Right renal cortex interstitium (tissue), 3 donors: ENCODE measurements around the gene EFCC1. TPM values are rescaled to one million over a fixed set of nuclear protein-coding genes. Genes with fewer than 3 reads are reported as not detected.
"Not testable (repeated sequence)": the region's sequence is repeated elsewhere in the genome, so short reads cannot be mapped to it uniquely, and the experiment has no call there.

ENCODE experiments used
- DNase-seq, 3 donors: peaks; one replicate each; pipeline ENCODE4 v3.0.0-alpha.2; 2013; ENCODE audit warnings: low read depth in 3 of 3, low spot score in 2 of 3
- polyA plus RNA-seq, 3 donors: library from polyadenylated mRNA; unstranded; fragments of 120-200 nt; gene quantifications; one replicate each; pipeline ENCODE4 v1.2.1, GENCODE V29; 2013; ENCODE audit not compliant: insufficient read length in 3 of 3

The EFCC1 gene
- polyA plus RNA-seq, 3 donors, result 2.2 to 3.0 (median 2.3) TPM

DNA sequence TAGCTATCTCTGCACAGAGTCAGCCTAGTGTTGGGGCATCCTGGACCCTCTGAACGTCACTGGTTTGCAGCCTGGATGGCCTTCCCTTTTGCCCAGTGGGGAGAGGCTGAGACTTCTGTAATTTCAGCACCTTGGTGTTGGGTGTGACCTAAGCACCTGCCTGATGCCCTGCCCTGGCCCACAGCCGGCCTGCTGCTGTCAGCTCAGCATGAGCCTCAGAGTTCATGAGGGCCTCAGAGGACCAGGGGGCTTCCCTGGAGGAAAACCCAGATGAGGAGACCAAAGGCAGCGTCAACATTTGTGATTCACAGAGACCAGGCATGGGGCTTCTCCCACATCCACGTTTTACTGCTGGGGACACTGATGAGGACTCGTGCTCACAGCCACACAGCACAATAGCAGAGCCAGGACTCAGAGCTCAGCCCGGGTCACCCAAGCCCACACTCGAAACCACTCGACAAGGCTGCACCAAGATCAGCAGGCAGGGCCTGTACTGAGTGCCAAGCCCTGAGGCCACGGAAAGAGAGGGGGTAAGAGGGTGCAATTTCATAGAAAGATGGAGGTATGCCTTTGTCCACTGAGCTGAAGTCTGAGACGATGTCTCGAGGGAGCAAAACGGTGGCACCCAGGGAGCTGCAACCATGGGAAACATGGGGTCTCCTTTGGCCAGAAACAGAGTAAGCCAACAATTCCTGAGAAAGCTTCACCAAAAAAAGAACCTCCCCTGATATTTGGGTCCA is 49.6 kb downstream of the EFCC1 start:
- no peak for DNase-seq

DNA sequence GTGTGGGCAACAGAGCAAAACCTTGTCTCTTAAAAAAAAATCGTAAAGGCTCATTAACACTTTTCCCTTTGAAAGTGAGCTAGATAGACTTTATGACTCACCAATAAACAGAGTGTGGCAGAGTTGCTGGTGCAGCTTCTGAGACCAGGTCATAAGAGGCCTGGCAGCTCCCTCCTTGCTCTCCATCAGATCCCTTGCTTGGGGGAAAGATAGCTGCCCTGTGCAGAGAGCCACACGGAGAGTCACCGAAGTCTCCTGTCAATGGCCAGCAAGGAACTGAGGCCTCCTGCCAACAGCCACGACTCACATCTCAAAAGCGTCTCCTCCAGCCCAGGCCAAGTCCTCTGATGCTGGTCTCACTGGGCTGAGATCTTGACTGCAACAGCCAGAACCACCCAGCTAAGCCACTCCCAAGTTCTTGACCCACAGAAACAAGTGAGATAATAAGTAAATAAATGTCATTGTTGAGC is 50.8 kb downstream of the EFCC1 start:
- DNase-seq, result no peak

DNA sequence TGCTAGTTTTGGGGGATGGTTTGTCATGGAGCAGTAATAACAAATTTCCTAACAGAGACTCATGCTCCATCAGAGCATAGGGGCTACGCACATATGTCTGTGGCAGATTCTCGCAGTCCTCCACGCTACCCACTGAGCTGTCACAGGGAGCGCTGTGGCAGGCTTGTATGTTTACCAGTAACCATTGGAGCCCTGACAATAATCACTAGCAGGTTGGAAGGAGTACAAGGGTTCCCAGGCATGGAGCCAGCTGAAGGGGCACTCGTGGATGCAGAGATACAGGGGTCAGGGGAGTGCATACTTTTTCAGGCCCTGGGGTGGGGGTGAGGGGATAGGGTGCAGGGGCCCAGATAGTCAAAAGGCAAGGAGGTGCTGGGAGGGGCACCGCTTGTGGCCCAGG is 51.6 kb downstream of the EFCC1 start:
- DNase-seq, result no peak

DNA sequence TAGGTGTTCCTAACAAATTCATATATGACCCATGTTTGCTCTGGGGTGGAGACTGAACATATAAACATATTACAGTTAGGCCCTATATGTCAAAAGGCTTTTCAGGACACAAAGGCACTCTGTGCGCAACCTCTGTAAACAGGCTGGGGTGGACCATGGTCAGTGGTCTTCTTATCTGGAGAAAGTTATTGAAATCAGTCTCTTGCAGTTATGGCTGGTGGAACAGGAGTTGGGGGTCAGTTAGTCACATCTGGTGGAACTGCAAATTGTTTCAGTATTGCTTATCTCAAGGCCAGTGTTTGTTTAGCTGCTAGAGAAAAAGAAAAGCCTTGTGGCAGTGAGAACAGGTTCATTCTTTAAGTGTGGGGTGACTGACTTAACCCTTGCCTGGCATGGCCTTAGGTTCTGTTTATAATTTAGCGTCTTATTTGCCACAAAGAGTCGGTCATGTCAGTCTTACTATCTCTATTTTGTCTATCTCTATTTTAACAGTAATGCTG is 53.6 kb downstream of the EFCC1 start:
- DNase-seq, result no peak

DNA sequence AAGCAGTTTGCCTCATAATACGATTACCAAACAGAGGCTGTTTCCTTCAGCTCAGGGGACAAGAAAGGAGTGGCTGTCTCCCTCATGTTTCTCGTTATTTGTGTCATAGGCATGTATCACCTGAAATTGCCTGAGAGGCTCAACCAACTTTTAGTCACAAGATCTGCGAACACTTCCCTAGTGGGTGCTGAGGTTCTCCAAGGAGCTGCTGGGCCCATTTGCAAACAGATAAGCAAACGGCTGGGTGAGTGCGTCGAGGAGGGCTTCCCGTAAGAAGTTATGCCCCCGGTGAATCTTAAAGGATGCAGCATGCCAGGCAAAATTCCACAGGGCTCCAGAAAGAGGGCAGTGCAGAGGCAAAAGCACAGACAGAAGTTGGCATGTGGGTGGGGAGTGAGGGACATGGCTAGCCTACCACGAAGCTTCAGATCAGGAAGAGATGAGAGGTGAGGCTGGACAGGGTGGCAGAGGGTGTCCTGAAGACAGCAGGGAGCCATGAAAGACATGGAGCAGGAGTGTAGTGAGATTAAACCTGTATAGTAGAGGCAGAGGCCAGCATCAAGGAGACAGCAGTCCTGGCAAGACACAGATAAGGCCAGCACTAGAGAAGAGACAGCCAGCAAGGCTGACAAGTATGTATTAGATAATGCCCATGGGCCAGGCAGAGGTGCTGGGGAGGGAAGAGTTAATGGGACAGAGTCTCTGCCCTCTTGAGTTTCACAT is 55.5 kb downstream of the EFCC1 start:
- no peak for DNase-seq

DNA sequence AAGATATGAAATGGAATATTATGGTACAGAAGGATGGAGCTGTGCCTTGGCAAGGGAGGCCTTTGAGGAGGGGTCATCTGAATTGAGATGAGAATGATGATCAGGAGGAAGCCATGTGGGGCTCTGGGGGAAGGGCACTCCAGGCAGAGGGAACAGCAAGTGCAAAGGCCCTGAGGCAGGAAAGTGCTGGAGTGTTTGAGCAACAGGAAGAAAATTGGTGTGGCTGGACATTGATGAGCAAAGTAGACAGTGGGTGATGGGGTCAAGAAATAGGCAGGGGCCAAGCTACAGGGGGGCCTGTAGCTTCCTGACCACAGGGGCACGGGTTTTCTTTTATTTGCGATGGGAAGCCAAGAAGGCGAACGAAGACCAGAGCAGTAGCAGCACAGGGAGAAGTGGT is 56.1 kb downstream of the EFCC1 start:
- no peak for DNase-seq

DNA sequence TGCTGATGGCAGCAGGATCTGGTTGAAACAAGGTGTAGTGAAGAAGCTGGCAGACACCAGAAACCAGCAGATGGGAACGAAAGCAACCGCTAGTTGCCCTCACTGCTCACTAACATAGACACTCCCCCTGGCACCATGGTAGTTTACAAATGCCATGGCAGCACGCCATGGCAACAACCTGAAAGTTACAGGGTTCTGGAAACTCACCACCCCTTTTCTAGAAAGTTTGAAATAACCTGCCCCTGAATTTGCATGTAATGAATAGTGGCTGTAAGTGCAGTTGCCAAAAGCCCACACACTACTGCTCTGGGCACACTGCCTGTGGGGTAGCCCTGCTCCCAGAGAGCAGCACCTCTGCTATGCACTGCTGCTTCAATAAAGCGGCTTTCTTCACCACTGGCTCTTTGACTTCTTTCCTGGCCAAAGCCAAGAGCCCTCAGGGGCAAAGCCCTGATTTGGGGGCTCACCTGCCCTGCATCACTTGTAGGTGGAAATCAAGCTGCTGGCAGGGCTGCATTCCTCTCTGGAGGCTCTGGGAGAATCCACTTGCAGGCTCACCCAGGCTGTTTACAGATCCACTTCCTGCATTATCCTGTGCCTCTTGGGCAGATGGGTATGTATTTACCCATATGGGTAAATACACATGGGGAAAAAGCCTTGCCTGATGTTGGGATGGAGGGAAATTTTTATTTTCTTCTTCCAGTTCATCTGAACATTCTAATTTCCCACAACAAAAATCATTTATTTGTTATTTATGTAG is 57.5 kb downstream of the EFCC1 start:
- no peak for DNase-seq

DNA sequence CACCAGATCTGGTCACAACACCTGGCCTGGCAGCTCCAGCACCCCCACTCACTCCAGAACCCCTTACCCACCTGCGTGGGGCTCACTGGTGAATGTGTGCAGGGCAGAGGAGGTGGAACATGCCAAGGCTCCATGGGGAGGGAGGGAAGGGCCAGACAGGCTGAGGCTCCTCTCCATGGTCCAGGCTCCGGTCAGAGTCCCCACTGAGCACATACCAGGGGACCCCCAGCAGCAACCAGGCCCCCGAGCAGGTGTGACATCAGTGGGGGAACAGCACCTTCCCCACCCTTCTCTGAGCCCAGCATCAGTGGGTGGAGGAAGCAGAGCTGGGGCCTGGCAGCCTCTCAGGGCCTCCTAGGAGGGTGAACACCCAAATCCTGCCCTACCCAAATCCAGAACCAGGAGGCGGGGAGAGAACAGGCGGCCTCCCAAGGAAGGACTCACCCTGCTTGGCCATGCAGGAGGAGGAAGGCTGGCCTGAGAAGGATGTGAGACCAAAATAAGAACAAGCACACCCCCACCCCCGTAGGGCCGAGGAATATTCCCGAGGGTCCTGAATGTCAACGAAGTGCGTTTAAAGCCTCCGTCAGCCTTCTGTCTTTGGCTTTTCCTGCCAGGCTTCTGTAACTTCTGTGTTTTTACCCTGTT is 58.3 kb downstream of the EFCC1 start:
- no peak for DNase-seq

DNA sequence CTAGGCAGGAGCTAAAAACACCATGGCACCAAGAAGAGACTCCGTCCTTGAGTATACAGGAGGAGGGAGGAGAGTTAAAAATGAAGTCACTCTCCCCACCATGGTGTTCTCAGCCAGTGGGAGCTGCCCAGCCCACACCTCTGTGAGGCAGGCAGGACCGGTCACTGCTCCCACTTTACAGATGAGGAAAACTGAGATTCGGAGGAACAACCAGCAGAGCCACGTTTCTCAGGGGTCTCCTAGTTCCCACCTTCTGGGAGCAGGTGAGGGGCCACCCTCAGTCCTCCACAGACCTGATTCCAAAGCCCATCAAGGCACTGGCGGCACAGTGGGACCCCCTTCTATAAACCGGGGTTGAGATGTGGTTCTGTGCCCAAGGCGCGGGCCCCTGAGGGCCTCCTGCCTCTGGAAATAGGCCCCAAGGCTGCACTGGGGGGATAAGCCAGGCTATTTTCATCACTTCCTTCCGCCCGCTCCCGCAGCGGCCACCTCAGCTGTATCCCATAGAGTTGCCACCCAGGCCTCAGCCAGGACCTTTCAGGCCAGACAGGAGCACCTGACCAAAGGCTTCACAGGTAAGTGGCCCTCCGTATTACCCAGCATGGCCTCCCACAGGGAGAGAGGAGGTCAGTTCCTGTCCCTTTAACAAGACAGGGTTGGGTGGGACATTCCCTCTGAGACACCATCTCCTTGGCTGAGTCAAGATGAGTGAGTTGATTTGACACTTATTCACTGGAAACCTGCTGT is 59.3 kb downstream of the EFCC1 start, which contains the start of gene GP9:
Gene GP9 (plus strand): TSS at position 504 of the 747 bp plus-strand sequence. CDS start 961 bp downstream, outside the sequence.
- DNase-seq, result no peak

DNA sequence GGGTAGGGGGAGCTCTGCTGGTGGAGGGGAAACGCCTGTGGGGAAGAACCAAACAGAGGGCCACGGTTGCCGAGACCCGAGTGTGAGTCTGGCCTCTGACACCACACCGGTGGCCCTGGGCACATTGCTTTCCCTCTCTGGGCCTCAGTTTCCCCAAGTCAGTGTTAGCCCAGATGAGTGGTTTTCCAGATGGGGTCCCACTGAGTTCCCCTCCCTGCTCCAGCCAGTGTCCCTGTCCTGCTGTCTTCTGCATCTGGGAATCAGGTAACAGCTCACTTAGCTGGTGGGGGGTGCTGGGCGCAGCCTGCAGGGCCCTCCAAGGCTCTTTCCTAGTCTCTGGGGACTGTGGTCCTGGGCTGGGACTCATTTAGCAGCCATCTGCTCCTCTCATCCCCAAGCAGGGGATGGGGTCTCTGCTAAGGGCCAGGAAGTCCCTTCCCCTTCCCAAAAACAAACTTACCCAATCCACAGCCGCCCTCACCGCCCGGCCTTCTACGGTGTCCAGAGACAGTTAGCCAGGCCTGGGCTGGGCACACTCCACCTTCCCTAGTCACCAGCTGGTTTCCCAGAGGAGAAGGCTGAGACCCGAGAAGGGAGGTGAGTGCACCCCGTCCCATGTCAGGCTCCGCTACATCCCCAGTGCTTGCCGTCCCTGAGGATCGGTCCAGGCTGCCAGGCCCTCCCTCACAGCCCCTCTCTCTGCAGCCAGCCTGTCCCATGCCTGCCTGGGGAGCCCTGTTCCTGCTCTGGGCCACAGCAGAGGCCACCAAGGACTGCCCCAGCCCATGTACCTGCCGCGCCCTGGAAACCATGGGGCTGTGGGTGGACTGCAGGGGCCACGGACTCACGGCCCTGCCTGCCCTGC is 60.2 kb downstream of the EFCC1 start:
- DNase-seq, result no peak

DNA sequence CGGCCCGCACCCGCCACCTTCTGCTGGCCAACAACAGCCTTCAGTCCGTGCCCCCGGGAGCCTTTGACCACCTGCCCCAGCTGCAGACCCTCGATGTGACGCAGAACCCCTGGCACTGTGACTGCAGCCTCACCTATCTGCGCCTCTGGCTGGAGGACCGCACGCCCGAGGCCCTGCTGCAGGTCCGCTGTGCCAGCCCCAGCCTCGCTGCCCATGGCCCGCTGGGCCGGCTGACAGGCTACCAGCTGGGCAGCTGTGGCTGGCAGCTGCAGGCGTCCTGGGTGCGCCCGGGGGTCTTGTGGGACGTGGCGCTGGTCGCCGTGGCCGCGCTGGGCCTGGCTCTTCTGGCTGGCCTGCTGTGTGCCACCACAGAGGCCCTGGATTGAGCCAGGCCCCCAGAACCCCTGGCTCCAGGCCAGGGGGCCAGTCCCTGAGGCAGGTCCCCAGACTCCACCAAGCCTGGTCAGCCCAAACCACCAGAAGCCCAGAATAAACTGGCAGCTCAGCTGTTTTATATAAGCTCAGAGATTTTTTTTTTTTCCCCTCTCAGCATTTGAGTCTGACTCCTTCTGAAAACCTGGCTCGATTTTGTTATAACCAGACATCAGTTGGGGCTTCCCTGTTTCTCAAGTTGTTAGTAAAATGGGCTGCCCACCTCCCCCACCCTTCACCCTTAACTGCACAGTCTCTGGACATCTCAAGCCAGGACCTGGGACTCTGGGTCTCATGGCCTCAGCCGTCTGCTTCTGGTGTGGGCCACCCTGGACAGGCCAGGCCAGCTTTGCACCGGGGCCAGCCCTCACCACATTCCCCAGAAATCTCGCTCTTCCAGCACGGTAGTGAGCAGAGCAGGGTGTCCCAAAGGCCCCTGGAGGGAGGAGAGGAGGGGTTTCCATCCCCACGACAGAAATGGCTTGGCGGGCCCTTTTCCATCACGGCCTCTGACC is 61.1 kb downstream of the EFCC1 start:
- DNase-seq, result no peak

DNA sequence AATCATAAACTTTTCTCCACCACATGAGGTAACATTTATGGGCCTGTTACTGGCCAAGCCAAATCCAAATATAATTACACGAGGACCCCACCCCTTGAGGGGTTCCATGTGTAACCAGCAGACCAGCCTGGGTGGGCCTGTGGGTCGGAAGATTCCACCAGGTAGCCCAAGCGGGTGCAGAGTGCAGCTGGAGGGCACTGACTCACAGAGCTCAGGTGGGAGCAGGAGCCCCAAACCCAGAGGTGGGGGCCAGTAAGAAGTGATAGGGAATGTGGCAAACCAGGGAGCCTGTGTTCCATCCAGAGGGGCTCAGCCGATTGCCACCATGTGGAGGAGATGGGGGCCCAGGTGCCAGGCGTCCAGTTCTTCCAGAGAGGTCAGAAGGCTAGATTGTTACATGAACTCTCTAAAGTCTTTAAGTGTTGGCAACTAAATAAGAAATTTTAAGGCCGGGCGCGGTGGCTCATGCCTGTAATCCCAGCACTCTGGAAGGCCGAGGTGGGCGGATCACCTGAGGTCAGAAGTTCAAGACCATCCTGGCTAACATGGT is 62.1 kb downstream of the EFCC1 start:
- no peak for DNase-seq

DNA sequence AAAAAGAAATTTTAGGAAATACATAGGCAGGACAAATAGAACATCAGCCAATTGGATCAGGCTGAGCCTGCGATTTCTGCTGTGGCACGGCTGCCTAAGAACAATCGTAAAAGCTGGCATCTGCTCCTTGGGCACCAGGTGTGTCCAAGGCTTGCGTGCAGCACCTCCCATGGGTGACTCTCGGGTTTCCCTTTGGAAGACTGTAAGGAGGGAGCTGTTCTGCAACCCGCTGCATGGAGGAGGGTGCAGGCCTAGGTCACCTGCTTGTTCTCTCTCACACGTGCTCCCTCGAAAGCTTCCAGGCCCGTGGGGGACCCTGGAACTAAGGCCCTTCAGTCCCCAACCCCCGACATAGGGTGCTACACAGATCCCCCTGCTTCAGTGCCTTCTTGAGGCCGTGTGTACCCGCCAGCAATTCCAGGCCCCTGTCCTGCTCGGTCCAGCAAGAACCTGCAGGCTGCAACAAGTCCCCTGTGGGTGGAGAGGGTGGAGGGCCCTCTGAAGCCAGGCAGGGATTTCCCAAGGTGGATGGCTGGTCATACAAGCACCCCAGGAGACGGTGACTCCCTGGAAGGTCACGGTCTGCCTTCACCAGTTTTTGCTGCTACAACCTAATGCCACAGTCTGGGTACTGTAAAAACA is 62.9 kb downstream of the EFCC1 start:
- DNase-seq, result no peak

DNA sequence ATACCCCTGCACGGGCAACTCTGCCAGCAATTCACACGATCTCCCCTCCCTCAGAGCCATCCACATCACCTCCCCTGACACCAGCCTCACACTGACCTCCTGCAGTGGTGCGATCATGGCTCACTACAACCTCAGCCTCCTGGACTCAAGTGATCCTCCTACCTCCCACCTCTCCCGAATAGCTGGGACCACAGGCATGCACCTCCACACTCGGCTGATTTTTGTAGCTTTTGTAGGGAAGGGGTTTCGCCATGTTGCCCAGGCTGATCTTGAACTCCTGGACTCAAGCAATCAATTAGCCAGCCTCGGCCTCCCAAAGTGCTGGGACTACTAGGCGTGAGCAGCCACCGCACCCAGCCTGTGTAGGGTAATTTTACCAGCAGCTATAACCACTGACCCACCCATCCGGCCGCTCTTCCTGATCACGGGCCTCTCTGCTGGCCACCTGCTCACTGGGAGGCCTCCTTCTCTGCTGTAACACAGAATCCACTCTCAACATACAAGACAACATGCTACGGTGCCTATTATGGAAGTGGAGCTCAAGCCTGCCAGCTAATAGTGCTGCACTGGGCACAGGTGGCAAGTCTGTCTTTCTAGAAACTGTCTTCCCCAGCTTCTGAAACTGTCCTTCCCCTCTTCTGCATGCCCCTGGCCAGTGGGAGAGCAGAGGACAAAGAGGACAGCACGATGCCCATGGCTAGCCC is 64.1 kb downstream of the EFCC1 start:
- DNase-seq, result no peak

DNA sequence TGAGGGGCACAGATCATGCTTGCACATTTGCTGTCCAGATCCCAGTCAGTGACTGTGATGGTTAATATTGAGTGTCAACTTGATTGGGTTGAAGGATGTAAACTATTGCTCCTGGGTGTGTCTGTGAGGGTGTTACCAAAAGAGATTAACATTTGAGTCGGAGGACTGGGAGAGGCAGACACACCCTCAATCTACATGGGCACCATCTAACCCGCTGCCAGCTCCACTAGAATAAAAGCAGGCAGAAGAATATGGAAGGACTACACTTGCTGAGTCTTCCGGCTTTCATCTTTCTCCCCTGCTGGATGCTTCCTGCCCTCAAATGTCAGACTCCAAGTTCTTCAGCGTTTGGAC is 64.6 kb downstream of the EFCC1 start:
- no peak for DNase-seq

DNA sequence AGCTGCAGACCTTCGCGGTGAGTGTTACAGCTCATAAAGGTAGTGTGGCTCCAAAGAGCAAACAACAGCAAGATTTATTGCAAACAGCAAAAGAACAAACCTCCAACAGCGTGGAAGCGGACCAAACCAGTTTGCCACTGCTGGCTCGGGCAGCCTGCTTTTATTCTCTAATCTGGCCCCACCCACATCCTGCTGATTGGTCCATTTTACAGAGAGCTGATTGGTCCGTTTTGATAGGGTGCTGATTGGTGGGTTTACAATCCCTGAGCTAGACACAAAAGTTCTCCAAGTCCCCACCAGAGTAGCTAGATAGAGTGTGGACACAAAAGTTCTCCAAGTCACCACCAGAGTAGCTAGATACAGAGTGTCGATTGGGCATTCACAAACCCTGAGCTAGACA is 66.6 kb downstream of the EFCC1 start:
- DNase-seq, result not testable (repeated sequence)
